Measurements from ENCODE around the gene KIAA1614. TPM values are rescaled to one million over a fixed set of nuclear protein-coding genes. Genes with fewer than 3 reads are reported as not detected.
A peak's percentile ranks its signal among the peaks of the same experiment; 100 is the strongest.

KIAA1614 gene
- total RNA-seq, 1 experiment from 2014 or later, result 3.3 TPM

DNA sequence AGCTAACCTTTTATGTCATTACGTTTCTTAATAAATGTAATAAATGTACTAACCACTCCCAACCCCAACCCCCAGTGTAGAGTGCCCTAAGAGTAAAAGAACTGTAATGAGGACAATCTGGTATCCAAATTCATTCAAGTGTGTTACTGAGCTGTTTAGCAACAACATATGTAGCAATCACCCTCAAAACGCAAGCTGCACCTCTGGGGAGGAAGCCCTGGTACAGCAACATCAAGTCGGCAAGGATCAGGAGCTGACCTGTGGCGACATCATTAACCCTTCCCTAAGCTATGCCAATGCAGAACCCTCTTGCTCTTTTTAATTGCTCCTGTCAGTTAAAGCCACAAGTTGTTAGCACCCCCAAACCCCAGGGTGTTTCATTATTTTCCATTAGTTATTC lies 62.9 kb downstream of the KIAA1614 start:
- H3K4me1 Mint-ChIP-seq, result no peaks in the 10 kb centered on the region
- CTCF ChIA-PET, result interaction anchor here (0.7 to 0.9 kb wide), 3 partner anchors 9 to 166 kb away, joined by 3 to 4 read pairs (median 3); no protein-coding TSS in a partner anchor
- H3K27me3 Mint-ChIP-seq (ENCODE audit: low read depth), result no peaks in the 10 kb centered on the region
- no peak for TF ChIP-seq ELF4 (CRISPR knock-in tag; IDR thresholded peaks at IDR 0.05; ENCODE audit: low read depth)
- TF ChIP-seq, protein P1, sequence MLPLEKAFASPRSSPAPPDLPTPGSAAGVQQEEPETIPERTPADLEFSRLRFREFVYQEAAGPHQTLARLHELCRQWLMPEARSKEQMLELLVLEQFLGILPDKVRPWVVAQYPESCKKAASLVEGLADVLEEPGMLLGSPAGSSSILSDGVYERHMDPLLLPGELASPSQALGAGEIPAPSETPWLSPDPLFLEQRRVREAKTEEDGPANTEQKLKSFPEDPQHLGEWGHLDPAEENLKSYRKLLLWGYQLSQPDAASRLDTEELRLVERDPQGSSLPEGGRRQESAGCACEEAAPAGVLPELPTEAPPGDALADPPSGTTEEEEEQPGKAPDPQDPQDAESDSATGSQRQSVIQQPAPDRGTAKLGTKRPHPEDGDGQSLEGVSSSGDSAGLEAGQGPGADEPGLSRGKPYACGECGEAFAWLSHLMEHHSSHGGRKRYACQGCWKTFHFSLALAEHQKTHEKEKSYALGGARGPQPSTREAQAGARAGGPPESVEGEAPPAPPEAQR (CRISPR knock-in tag; IDR thresholded peaks at IDR 0.05), result no peak
- TF ChIP-seq ZNF423 (CRISPR knock-in tag; IDR thresholded peaks at IDR 0.05), result no peak
- no peak for TF ChIP-seq MXD4 (CRISPR knock-in tag; IDR thresholded peaks at IDR 0.05; ENCODE audit: borderline replicate concordance)
- POLR2A ChIA-PET, result interaction anchor here (0.8 to 1.2 kb wide), 2 partner anchors 10 to 48 kb away, joined by 3 to 9 read pairs; no protein-coding TSS in a partner anchor
- H3K36me3 Mint-ChIP-seq, result peaks cover 66% of the 10 kb centered on the region
- ATAC-seq, result no peak
- no peak overlapping the region for H3K27ac Mint-ChIP-seq
- no peak for DNase-seq (ENCODE audit: low spot score)
- no peaks in the 10 kb centered on the region for H3K9me3 Mint-ChIP-seq
- no peak overlapping the region for H3K4me3 Mint-ChIP-seq

DNA sequence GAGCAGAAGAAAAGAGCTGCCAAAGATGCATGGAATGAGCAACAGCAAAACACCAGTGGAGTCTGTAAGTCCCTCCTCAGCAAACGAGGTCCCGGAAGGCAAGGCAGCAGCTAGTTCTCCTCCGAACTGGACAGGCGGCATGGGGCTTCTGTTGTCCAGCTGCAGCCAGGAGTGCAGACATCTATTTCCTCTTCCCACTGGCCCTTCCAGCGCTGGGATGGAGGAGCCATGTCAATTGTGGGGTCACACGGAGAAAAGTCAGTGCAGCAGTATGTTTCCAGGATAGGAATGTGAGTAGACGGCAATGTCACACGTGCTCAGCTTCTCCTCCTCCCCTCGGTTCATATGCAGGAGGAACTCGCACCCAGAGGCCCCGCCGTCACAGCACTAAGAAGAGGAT lies 63.5 kb downstream of the KIAA1614 start:
- peaks cover 64% of the 10 kb centered on the region for H3K36me3 Mint-ChIP-seq
- no peak for TF ChIP-seq ZNF232 (CRISPR knock-in tag; IDR thresholded peaks at IDR 0.05)
- TF ChIP-seq, protein P2, sequence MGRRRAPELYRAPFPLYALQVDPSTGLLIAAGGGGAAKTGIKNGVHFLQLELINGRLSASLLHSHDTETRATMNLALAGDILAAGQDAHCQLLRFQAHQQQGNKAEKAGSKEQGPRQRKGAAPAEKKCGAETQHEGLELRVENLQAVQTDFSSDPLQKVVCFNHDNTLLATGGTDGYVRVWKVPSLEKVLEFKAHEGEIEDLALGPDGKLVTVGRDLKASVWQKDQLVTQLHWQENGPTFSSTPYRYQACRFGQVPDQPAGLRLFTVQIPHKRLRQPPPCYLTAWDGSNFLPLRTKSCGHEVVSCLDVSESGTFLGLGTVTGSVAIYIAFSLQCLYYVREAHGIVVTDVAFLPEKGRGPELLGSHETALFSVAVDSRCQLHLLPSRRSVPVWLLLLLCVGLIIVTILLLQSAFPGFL (CRISPR knock-in tag; IDR thresholded peaks at IDR 0.05; ENCODE audit: borderline replicate concordance), result no peak
- TF ChIP-seq, protein P3, sequence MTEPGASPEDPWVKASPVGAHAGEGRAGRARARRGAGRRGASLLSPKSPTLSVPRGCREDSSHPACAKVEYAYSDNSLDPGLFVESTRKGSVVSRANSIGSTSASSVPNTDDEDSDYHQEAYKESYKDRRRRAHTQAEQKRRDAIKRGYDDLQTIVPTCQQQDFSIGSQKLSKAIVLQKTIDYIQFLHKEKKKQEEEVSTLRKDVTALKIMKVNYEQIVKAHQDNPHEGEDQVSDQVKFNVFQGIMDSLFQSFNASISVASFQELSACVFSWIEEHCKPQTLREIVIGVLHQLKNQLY (CRISPR knock-in tag; IDR thresholded peaks at IDR 0.05), result no peak
- TF ChIP-seq, protein P4, sequence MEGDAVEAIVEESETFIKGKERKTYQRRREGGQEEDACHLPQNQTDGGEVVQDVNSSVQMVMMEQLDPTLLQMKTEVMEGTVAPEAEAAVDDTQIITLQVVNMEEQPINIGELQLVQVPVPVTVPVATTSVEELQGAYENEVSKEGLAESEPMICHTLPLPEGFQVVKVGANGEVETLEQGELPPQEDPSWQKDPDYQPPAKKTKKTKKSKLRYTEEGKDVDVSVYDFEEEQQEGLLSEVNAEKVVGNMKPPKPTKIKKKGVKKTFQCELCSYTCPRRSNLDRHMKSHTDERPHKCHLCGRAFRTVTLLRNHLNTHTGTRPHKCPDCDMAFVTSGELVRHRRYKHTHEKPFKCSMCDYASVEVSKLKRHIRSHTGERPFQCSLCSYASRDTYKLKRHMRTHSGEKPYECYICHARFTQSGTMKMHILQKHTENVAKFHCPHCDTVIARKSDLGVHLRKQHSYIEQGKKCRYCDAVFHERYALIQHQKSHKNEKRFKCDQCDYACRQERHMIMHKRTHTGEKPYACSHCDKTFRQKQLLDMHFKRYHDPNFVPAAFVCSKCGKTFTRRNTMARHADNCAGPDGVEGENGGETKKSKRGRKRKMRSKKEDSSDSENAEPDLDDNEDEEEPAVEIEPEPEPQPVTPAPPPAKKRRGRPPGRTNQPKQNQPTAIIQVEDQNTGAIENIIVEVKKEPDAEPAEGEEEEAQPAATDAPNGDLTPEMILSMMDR (IDR thresholded peaks at IDR 0.05), result no peak
- TF ChIP-seq MYBL2 (CRISPR knock-in tag; IDR thresholded peaks at IDR 0.05), result no peak
- no peak for TF ChIP-seq TEAD4 (CRISPR knock-in tag; IDR thresholded peaks at IDR 0.05)
- TF ChIP-seq TP53 (CRISPR knock-in tag; IDR thresholded peaks at IDR 0.05), result no peak
- TF ChIP-seq, protein P1 (CRISPR knock-in tag; IDR thresholded peaks at IDR 0.05), result no peak
- no peak for TF ChIP-seq FOXJ3 (CRISPR knock-in tag; IDR thresholded peaks at IDR 0.05; ENCODE audit: borderline replicate concordance)
- TF ChIP-seq, protein P5, sequence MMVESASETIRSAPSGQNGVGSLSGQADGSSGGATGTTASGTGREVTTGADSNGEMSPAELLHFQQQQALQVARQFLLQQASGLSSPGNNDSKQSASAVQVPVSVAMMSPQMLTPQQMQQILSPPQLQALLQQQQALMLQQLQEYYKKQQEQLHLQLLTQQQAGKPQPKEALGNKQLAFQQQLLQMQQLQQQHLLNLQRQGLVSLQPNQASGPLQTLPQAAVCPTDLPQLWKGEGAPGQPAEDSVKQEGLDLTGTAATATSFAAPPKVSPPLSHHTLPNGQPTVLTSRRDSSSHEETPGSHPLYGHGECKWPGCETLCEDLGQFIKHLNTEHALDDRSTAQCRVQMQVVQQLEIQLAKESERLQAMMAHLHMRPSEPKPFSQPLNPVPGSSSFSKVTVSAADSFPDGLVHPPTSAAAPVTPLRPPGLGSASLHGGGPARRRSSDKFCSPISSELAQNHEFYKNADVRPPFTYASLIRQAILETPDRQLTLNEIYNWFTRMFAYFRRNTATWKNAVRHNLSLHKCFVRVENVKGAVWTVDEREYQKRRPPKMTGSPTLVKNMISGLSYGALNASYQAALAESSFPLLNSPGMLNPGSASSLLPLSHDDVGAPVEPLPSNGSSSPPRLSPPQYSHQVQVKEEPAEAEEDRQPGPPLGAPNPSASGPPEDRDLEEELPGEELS (CRISPR knock-in tag; IDR thresholded peaks at IDR 0.05), result no peak
- TF ChIP-seq, protein P6, sequence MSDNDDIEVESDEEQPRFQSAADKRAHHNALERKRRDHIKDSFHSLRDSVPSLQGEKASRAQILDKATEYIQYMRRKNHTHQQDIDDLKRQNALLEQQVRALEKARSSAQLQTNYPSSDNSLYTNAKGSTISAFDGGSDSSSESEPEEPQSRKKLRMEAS (CRISPR knock-in tag; IDR thresholded peaks at IDR 0.05), result no peak
- H3K27me3 Mint-ChIP-seq (ENCODE audit: low read depth), result no peaks in the 10 kb centered on the region
- no peak for ATAC-seq
- H3K4me1 Mint-ChIP-seq, result no peaks in the 10 kb centered on the region
- H3K4me3 Mint-ChIP-seq, result no peak overlapping the region
- H3K9me3 Mint-ChIP-seq, result no peaks in the 10 kb centered on the region
- ChIA-PET POLR2A (interaction anchor here (0.8 to 1.2 kb wide), 2 partner anchors 10 to 47 kb away, joined by 3 to 9 read pairs; no protein-coding TSS in a partner anchor), CTCF (interaction anchor here (0.7 to 0.9 kb wide), 3 partner anchors 9 to 166 kb away, joined by 3 to 4 read pairs (median 3); no protein-coding TSS in a partner anchor)
- DNase-seq (ENCODE audit: low spot score), result no peak
- H3K27ac Mint-ChIP-seq, result 0 out of 2 replicates have a peak overlapping the region, but pooled peaks have one; percentile 24
